Stimulated activated CD4-positive, alpha-beta T cell treated with anti-CD3 and anti-CD28 coated beads, Interleukin-1b, Interleukin-23, amount 100 ng/mL, for 24 hours (primary cell): ENCODE results near the gene LCN6.
"Not testable (repeated sequence)": the region's sequence is repeated elsewhere in the genome, so short reads cannot be mapped to it uniquely, and the experiment has no call there.

Experiments used
- DNase-seq, 4 experiments: peaks; one replicate each; pipeline ENCODE4 v3.0.0-alpha.2; 2020; ENCODE audit warnings: low read depth in 4 of 4, low spot score in 1 of 4

Gene LCN6

GRCh38 chr9:136760424-136760823 is 12.1 kb upstream of the LCN6 start:
- DNase-seq: no peak

- DNase-seq: no peak
Observed at GRCh38 chr9:136759436-136760325, 11.4 kb upstream of the LCN6 start.

GRCh38 chr9:136759001-136759400 is 10.7 kb upstream of the LCN6 start:
- DNase-seq: no peak

GRCh38 chr9:136757751-136758140 is 9.4 kb upstream of the LCN6 start:
- no peak for DNase-seq

- DNase-seq: no peak
Observed at GRCh38 chr9:136757328-136757727, 9.0 kb upstream of the LCN6 start.

GRCh38 chr9:136756836-136757235 is 8.5 kb upstream of the LCN6 start:
- no peak for DNase-seq

GRCh38 chr9:136756134-136756438 is 7.8 kb upstream of the LCN6 start:
- no peak for DNase-seq

- not testable (repeated sequence) for DNase-seq
Observed at GRCh38 chr9:136755302-136756133, 7.2 kb upstream of the LCN6 start.

- no peak for DNase-seq
Observed at GRCh38 chr9:136754626-136755301, 6.4 kb upstream of the LCN6 start.

GRCh38 chr9:136754059-136754572 is 5.8 kb upstream of the LCN6 start:
- no peak for DNase-seq

- DNase-seq: no peak
Observed at GRCh38 chr9:136753371-136754058, 5.2 kb upstream of the LCN6 start.

- no peak for DNase-seq
Observed at GRCh38 chr9:136751814-136752213, 3.5 kb upstream of the LCN6 start.

GRCh38 chr9:136751244-136751643 is 2.9 kb upstream of the LCN6 start:
- DNase-seq: no peak

- DNase-seq: no peak
Observed at GRCh38 chr9:136750526-136750925, 2.2 kb upstream of the LCN6 start.

- DNase-seq: no peak
Observed at GRCh38 chr9:136748666-136749611, 614 bp upstream of the LCN6 start.

- no peak for DNase-seq
Observed at GRCh38 chr9:136747161-136748060, 914 bp downstream of the LCN6 start.

GRCh38 chr9:136746621-136747020 is 1.7 kb downstream of the LCN6 start:
- DNase-seq: no peak

- no peak for DNase-seq
Observed at GRCh38 chr9:136746155-136746490, 2.2 kb downstream of the LCN6 start.
